ENCODE results near the gene KIF1A.

Gene KIF1A, protein sequence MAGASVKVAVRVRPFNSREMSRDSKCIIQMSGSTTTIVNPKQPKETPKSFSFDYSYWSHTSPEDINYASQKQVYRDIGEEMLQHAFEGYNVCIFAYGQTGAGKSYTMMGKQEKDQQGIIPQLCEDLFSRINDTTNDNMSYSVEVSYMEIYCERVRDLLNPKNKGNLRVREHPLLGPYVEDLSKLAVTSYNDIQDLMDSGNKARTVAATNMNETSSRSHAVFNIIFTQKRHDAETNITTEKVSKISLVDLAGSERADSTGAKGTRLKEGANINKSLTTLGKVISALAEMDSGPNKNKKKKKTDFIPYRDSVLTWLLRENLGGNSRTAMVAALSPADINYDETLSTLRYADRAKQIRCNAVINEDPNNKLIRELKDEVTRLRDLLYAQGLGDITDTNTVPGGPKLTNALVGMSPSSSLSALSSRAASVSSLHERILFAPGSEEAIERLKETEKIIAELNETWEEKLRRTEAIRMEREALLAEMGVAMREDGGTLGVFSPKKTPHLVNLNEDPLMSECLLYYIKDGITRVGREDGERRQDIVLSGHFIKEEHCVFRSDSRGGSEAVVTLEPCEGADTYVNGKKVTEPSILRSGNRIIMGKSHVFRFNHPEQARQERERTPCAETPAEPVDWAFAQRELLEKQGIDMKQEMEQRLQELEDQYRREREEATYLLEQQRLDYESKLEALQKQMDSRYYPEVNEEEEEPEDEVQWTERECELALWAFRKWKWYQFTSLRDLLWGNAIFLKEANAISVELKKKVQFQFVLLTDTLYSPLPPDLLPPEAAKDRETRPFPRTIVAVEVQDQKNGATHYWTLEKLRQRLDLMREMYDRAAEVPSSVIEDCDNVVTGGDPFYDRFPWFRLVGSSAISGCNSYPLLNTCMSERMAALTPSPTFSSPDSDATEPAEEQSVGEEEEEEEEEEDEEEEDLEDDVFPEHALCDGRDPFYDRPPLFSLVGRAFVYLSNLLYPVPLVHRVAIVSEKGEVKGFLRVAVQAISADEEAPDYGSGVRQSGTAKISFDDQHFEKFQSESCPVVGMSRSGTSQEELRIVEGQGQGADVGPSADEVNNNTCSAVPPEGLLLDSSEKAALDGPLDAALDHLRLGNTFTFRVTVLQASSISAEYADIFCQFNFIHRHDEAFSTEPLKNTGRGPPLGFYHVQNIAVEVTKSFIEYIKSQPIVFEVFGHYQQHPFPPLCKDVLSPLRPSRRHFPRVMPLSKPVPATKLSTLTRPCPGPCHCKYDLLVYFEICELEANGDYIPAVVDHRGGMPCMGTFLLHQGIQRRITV (N-terminal part only)

DNA sequence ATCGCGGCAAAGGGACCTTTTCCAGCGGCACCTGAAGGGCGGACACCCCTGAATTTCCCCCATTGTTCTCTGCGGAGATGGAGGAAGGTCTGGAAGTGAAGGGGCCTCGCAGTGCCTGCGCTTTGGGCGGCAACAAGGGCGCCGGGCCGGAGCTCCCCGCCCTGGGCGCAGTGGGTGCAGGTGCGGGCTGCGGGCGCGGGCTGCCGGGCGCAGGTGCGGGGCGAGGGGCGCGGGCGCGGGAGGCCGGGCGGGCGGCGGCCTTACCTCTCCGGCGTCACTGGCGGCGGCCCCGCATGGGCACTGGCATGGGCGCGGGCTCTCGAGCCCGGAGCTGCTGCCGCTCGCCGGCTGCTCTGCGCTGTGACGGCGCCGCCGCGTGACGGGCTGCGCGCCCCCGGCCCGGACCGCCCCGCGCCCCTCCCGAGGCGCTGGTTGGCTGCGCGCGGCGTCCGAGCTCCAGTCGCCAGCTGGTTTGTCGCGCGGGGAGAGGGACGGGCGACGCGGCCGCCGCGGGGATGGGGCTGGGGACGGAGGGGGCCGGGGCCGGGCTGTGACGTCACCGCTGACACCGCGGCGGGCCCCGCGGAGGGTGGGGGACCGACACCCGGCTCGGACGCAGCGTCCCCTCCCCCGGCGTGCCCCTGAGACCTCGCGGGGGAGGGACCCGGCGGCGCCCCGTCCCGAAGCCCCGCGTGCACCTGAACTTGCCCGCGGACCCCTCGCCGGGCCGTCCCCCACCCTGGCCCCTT lies at the start of gene KIF1A:
Gene KIF1A (minus strand): TSS at position 362 of the 749 bp plus-strand sequence. CDS start 22,467 bp downstream, outside the sequence.
- DNase-seq, result no peak

DNA sequence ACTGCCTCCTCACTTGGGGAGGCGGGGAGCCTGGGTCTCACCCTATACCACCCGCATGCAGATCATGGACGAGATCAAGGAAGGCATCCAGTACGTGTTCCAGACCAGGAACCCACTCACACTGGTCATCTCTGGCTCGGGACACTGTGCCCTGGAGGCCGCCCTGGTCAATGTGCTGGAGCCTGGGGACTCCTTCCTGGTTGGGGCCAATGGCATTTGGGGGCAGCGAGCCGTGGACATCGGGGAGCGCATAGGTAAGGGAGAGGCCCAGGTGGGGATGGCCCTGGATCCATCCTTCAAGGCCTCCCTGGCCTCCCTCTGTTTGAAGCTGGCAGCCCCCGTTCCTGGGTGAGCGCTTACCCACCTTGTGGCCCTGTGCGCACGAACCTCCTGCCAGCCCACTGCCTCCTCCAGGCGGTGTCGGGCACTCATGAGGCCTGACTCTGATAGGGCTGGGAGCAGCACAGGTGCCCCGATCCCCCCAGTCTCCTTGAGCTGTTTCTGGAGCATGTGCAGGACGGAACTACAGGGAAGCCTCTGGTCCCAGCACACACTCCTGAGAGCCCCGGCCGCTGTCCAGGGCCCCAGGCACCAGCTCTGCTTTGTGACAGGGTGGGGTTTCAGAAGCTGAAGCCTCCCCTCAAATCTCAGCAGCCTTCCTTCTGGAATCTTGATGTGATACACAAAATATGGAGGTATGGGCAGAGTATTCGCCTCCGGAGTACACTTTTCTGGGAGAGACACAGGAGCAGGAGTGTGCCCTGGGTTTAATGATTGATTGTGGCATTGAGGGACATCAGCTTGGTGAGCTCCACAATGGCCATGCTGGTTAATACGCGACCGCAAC lies 49.3 kb upstream of the KIF1A start:
- no peak for DNase-seq

DNA sequence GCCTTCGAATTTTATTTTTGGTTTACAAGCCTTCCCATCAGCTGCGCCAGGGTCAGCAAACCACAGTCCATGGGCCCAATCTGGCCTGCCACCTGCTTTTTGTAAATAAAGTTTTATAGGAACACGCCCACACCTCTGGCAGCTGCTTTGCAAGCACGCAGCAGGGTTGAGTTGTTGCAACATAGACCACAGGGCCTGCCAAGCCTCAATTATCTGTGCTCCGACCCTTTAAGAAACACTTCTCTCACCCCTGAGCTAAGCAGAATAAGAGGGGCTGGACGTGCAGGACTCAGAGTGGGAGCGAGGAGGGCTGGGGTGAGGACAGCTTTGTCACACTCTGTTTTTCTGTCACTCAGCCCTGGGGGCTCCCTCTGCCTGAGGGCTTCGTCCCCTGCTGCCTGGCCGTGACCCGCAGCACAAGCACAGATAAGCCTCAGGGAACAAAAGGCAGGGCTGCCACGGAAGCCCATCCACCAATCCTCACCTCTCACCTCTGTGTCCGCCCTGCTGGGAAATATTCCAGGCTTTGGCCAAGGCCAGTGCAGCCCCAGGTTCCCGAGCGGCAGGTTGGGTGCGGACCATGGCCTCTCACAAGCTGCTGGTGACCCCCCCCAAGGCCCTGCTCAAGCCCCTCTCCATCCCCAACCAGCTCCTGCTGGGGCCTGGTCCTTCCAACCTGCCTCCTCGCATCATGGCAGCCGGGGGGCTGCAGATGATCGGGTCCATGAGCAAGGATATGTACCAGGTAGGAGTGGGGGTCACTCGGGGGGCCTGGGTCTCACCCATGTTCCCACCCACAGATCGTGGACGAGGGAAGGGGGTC lies 48.5 kb upstream of the KIF1A start, which contains the start of gene AGXT:
Gene AGXT (plus strand): TSS at position 539 of the 823 bp plus-strand sequence. CDS start 42 bp downstream, at position 581.
- DNase-seq, result no peak

DNA sequence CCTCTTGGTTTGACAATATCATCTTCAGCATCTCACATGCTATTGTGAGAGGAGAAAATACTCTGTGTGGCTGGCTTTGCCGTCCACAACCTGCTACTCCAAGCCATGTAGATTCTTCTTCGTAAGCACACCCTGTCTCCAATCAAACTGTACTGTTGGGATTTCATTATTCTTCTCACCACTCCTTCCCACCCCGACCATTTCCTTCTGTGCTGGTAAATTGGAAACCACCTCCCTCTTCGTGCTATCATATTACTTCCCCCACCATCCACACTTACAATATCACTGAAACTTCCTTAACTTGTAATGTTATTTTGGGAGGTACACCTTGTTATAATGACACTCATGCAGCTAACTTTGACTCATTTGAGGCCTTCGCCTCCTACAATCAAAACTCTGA lies 45.4 kb upstream of the KIF1A start:
- DNase-seq, result no peak

DNA sequence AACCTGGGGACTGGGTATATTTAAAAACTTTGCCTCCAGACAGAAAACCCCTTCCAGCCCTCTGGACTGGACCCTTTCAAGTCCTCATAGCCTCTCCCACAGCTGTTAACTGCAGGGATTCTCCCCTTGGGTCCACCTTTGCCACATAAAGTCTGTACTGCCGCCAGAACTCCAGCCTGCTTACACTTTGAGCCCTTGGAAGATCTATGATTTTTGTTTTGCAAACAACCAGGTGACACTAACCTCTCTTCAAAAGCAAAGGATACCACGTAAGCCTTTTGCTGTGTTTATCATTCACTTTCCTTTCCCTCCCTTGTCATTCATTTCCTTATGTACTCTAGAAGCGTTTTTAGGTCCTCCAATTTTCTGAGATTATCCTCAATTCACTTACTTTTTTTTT lies 44.5 kb upstream of the KIF1A start:
- no peak for DNase-seq

DNA sequence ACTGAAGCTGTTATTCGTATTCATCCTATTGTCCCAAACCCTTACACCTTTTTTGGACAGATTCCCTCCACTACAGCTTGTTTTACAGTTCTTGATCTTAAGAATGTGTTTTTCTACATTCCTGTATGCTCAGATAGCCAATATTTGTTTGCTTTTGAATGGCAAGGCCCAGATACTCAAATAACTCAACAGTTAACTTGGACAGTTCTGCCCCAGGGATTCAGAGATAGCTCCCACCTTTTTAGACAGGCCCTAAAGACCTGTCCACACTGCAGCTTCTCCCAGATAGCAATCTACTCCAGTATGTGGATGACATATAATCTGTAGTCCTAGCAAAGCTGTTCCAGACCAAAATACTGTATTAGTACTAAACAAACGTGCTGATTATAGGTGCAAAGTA lies 41.5 kb upstream of the KIF1A start:
- no peak for DNase-seq

DNA sequence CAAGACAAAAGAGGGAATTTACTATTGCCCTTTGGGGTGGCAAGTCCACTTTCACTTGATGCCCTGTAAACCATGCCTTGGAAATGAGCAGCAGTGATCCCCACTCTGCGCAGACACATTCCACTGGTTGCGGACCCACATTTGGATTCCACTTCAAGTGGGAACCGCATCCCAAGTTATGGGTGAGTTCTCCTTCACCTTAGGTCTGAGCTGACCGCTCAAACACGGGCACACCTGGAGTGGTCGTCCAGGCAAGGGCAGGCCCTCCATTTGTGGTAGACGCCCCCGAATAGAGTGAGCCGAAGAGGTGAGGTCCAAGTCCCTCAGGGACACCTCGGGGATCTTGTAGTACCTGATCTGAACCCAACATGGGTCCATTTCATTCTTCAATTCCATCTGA lies 38.9 kb upstream of the KIF1A start:
- no peak for DNase-seq

DNA sequence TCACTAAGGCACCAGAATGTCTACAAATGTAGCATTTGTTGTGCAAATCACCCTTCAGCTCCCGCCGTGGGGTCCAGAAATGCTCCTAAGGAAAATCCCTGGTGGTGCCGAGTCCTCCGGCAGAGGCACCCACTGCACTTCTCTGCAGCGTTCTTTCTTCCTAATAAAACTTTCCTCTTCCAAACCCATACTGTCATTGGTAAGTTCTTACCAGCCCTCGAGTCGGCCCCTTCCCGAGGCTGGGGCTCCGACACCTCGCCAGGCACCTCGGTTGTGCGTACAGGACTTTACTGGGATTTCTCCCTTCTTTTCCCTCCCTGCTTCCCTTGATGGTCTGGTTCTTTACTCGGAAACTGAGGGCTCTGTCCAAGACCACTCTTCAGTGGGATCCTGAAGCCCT lies 38.3 kb upstream of the KIF1A start:
- no peak for DNase-seq

DNA sequence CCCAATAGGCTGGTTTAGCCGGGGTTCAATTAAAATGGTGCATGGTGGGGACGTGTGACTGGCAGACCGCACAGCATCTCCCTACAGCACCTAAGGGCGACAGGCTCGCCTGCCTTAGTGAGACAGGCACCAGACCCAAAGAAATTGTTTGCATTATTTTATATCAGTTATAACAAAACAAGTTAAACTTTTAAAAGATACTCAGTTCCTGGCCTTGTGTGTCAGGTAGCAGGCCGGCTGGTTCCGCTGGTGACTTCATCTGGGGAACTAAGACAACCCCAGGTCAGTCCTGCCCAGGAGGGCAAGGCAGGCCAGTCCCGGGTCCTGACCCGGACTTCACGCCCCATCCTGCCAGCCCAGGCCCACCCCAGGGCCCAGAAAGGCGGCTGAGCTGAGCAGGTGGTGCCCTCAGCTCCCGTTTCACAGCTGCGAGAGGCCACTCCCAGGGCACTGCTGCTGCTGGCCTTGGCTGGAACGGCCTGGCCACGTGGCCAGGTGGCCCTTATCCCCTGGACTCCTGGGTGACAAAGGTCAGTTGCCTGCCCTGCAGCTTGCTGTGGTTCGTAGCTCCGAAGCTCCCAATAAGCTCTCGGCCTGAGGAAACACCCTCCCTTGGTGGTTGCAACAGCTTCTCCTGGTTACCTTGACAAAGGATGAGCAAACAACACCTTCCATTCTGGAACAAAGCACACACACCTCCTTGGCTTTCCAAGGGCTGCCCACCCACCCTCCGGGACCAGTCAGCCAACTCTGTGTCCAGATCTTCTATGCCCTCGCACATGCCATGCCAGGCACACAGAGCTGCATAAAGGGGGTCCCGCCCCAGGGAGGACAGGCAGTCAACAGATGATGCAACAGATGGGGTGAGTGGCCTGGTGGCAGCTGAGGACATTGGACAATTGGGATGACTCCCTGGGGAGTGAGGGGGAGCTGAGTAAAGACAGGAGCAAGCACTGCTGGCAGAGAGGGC lies 37.3 kb upstream of the KIF1A start:
- DNase-seq, result no peak

DNA sequence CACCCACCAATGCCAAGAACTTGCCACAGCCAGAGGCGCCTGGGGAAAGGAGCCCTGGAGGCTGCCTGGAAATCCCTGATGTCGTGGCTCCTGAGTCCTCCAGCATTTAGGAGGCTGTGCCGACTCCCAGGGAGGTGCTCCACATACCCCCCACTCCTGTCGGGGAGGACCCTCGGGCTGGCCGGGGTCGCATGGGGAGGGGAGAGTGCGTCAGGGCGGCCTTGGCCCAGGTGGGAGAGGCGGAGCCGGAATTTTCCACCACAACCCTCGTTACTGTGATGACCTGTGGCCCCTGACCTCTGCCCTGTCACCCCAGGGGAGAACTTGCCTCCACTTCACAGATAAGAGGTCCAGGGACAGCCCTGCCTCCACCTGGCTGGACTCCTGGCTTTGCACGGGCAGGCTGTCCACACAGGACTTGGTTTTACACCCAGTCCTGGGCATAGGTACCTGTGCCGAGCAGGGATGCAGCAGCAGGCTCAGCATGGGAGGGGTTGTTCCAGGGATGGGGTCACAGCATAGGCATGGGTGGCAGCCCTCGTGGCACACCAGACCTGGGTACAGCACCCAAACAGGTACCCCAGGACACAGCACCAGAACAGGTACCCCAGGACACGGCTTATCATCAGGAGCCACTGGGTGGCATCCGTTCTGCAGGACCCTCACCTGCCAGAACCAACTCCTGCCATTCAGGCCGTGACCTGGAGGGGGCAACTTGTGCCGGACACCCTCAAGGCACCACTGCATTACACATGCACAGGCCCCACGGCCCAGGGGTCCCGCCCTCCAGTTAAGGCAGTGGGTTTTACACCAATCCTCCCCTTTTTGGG lies 36.3 kb upstream of the KIF1A start:
- no peak for DNase-seq

DNA sequence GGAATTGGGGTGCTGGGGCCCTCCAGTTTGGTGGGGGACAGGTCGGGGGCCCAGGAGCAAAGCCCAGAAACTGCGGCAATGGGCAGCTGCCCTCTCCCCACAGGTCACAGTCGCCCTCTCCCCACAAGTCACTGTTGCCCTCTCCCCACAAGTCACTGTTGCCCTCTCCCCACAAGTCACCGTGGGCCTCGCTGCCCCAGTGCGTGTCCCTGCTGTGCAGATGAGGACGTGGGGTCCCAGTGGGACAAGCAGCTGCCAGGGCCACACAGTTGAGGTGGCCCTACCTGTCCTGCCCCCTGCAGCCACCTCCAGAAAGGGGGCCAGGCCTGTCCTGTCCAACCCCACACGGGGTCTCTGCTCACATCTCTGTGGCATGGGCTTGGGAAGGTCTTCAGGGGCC lies 35.7 kb upstream of the KIF1A start:
- no peak for DNase-seq

DNA sequence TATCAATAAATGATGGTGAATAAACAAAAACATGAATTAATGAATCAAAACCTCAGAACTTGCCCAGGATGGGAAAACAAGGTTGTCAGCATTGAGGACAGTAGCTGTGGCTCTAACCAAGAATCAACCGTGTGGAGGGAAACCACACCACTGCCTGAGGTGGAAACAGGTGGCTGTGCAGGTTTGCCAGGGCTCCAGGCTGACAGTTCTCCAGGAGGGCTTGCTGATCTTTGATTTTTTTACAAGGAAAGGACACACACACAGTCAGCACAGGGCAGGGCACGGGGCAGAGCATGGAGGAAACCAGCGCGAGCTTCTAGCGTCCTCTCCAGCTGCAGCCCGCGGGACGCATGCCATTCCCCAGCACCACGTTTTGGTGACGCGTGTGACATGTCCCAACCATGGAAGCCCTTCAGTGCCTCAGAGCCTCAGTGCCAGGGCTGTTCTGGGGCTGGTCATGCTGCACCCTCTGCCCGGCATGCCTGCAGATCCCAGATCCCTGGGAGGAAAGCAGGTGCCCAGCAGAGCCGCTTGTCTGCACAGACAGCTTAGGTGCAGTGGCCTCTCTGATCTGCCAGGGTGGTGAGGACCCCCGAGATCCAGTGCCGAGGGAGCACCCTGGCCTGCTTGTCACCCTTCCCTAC lies 32.8 kb upstream of the KIF1A start:
- no peak for DNase-seq

DNA sequence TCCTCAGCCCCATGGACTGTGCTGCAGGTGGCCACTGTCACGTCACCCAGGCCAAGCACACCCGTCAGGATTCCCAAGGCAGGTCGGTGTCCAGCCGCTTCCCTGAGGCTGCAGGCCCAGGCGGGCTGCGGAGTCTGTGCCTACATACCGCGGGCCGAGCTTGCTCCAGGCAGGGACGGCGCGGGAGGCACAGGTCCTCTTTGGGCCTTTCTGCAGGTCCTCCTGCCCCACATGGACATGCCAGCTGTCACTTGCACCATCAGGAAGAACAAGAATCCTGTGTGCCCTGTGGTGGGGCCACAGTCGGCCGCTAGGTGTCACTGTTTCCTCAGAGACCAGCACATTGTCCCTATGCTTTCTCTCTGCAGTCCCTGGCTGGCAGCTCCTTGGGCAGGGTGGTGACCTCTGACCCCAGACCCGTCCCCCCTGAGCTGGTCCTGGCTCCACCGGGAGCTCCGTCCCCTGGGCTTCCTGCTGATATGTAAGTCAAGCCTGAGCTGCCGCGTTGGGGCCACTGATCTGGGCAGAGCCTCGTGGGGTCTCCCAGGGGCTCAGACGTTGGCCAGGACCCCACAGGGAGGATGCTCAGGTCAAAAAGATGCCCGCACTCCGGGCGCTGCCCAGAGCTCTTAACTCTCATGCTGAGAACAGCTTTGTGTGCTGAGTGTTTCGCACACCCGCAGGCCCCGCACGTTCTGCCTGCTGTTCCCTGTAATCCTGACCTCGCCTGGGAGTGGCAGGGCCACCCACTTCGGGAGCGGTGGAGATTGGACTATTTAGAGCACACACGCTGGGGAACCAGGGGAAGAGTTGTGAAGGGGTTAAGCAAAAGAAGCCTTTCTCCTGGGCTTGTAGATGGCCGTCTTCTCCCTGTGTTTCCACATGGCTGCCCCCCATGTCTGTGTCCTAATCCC lies 31.3 kb upstream of the KIF1A start:
- DNase-seq, result peak; percentile 39

DNA sequence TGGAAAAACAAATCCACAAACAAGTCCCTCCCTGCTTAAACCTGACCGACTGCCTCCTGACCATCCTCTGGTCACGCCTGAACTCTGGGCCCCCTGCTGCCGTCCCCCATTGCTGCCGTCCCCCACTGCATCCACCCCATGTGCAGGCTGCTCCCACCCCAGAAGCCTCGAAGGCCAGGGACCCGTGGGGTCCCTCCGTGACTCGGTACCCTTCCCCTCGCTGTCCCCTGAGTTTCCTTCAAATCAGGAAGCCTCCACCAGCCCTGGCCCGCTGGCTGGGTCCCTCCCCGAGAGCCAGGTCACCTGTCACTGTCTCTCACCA lies 30.7 kb upstream of the KIF1A start:
- DNase-seq, result no peak

DNA sequence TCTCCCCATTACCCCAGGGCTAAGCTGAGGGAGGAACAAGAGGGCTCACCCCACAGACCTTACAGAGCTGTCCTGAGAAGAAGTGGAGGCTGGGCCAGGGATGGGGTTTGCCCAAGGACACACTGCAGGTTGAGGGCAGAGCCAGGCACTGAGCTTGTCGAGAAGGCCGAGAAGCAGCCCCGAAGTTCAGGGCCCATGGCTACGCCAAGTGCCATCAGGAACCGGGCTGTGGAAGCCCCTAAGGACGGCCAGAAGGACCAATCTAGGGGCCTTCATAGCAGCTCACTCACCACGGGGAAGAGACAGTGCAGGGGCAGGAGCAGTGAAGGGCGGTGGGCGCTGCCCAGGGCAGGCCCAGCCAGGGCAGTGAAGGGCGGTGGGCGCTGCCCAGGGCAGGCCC lies 30.0 kb upstream of the KIF1A start:
- DNase-seq, result no peak

DNA sequence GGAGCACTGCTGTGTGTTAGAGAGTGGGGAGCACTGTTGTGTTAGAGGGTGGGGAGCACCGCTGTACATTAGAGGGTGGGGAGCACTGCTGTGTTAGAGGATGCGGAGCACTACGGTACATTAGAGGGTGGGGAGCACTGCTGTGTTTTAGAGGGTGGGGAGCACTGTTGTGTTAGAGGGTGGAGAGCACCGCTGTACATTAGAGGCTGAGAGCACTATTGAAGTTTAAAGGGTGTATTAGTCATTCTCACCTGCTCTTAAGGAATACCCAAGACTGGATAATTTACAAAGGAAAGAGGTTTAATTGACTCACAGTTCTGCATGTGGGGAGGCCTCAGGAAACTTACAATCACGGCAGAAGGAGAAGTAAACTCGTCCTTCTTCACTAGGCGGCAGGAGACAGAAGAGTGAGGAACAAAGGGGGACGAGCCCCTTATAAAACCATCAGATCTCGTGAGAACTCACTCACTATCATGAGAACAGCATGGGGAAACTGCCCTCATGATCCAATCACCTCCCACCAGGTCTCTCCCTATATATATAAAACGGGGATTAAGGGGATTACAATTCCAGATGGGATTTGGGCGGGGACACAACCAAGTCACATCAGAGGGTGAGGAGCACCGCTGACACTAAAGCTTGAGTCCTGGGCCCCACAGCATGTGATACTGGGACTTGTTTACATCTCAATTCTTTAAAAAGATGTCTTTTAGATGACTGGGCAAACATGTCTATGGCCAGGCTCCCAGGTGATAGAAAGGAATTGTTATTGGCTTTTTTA lies 29.1 kb upstream of the KIF1A start:
- DNase-seq, result no peak
